GM18517 (cell line): ENCODE measurements around the gene HDC.

Source experiments
- ATAC-seq: cut with Tn5 transposase; IDR thresholded peaks from one replicate; pipeline ENCODE4 v1.9.1; 2021; ENCODE audit warnings: mild to moderate bottlenecking, moderate library complexity; ENCODE audit not compliant: unreplicated experiment

HDC gene

GRCh38 chr15:50265620-50266019 is at the start of gene HDC:
HDC (minus strand) TSS chr15:50265726; CDS start chr15:50265623, 103 bp downstream.
- no peak for ATAC-seq

DNA sequence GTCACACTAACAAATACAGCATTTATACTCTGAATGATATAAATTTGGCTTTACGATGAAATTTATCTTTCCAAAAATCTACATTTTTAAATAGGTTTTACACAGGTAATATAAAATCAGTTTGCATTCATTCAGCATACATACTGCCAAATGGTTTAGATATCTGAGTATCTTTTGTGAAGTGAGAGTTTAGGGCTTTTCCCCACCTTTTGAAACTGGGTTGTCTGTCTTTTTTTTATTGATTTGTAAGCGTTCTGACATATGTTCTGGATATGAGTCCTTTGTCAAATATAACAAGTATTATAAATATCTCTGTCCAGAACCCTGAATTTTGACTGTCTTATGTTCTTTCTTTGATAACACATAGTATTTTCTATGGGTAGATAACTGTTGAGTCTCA is 47.1 kb upstream of the HDC start:
- no peak for ATAC-seq

- ATAC-seq = no peak
Observed at GRCh38 chr15:50307799-50308198, 42.3 kb upstream of the HDC start.

DNA sequence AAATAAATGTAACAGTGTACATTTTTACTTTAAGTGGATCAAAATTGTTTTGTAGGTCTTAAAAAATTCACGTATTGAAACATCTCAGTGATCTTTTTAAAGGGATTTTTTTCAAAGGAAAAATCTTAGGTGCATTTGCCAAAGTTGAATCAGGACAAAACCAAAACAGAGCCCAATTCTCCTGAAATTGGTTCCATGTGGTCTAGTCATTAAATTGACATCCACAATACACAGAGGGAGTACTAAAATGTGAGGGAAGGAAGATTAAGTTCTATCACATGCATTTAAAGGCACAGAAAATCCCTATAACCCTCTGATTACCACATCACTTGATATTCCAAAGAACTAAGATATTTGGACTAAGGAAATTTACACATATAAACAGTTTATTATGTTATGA is 39.3 kb upstream of the HDC start:
- ATAC-seq = no peak

- peak; percentile 64 for ATAC-seq
Observed at GRCh38 chr15:50302581-50302980, 37.1 kb upstream of the HDC start.

DNA sequence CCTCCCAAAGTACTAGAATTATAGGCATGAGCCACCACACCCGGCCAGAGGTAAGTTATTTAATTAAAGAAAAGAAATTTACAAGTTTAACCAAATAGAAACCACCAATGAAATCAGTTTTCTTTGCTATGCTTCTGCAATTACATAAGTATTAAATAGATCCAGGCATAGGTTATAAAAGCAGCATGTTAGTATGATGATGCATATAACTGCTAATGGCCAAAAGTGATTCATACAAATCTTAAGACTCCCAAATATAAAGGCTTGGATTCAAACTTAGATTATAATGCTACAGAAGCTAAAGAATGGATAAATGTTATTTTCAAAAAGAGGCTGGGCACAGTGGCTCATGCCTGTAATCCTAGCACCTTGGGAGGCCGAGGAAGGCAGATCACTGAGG is 32.8 kb upstream of the HDC start:
- ATAC-seq = no peak

GRCh38 chr15:50295966-50296365 is 30.4 kb upstream of the HDC start:
- ATAC-seq = no peak

DNA sequence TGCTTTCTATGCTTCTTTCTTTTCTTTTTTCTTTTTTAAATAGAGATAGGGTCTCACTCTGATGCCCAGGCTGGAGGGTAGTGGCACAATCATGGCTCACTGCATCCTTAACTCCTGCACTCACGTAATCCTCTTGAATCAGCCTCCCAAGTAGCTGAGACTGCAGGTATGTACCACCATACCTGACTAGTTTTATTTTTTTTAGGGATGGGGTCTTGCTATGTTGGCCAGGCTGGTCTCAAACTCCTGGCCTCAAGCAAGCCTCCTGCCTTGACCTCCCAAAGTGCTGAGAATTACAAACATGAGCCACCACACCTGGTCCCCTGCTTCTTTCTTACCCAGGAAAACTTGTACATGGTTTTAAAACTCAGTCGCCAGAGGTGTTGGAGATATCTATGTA is 24.2 kb upstream of the HDC start:
- no peak for ATAC-seq

DNA sequence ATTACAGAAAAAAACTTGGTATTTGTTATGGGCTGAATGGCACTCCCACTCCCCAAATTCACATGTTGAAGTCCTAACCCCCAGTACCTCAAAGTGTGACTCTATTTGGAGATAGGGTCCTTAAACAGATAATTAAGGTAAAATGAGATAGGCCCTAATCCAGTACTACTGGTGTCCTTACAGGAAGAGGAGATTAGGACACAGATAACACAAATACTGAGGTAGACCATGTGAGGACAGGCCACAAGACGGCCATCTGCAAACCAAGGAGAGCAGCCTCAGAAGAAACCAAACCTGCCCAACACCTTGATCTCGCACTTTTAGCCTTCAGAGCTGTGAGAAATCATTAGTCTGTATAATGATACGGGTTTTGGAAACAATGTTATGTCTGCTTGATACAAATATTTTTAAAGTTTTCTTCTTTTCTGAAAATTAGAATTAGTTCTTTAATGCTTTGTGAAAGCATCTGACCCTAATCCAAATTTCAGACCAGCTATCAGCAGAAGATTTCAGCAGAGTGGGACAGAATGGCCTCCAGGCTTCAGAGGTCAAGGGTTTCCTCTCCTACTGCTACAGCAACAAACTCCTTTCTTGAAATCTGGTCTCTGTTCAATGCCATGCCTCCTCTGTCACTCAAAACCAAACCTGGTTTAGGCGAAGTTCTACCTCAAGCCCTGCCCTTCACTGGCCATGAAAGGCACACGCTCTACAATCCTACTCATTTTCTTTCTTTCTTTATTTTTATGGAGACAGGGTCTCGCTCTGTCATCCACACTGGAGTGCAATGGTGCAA is 22.0 kb upstream of the HDC start:
- ATAC-seq = no peak

GRCh38 chr15:50281427-50281826 is 15.9 kb upstream of the HDC start:
- no peak for ATAC-seq

DNA sequence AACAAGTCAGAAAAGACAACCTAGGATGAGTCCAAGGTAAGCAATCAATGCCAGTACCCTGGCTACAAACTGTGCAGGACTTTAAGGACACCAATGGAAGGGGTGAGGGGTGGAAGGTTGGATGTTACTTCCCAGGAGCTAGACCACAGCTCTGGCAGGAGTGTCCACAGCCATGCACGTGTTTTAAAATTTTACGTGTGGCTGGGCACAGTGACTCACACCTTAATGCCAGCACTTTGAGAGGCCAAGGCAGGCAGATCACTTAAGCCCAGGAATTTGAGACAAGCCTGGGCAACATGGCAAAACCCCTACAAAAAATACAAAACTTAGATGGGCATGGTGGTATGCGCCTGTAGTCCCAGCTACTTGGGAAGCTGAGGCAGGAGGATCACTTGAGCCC is 14.7 kb upstream of the HDC start:
- ATAC-seq = no peak

- no peak for ATAC-seq
Observed at GRCh38 chr15:50278496-50278895, 13.0 kb upstream of the HDC start.

GRCh38 chr15:50277370-50277769 is 11.8 kb upstream of the HDC start:
- no peak for ATAC-seq

DNA sequence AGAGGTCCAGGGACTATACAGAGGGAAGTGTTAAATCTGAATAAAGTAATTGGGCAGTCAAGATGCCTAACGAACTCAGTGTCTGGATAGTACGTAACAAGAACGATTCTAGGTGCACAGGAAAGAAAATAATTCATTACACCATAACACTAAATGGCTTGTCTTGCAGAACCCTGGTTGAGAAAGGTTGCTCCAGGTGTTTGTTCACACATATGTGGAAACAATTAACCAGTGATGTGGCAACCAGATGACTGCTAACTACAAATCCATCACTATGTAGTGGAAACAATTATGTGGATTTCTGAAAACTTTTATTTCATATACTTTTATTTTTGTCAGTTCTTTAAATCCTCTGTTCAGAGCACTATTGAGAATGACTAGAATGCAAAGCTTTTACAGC is 10.4 kb upstream of the HDC start:
- no peak for ATAC-seq

- no peak for ATAC-seq
Observed at GRCh38 chr15:50275091-50275490, 9.6 kb upstream of the HDC start.

GRCh38 chr15:50267577-50267976 is 2.1 kb upstream of the HDC start:
- no peak for ATAC-seq

DNA sequence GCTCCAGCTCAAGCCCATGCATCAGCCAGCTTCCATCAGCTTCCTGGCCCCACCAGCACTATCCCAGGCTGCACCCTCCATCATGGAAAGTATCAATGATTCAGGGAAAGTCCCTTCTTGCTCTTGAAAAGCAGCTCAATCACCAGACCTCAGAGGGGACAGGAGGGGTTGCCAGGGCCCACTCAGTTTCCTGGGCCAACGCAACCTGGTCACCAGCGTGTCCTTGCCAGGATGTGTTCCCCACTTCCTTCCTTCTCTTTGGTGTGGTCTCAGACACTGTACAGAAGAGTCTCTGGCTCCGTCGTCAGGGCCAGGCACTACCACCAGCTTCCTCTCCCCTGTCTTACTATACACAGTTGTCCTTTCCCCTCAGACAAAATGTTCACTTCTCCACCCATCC is 3.0 kb downstream of the HDC start:
- ATAC-seq = no peak

- no peak for ATAC-seq
Observed at GRCh38 chr15:50261981-50262380, 3.5 kb downstream of the HDC start.

DNA sequence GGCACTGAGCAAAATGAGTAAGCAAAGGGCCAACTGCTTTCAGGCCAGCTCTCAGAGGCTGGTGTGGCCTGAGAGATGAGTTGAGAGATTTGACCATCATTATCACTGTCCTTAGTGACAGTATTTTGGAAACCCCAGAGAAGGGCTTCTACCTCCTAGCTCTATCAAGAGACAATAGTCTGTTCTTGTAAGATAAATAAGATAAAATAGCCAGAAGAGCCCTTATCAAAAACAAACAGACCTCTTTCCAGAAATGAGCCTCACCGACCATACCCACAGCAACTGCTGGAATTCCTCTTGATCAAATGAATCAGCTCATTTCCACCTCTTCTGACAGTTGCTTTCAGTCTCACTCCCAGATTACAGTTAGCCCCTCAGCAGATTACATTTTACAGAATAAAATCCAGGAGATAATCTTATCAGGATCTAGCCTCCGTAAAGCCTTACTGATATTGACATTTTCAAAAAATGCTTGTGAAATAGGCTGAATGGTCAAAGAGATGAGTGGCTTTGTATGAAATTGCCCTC is 4.5 kb downstream of the HDC start:
- ATAC-seq = peak; percentile 48

- ATAC-seq = no peak
Observed at GRCh38 chr15:50259276-50259675, 6.2 kb downstream of the HDC start.

DNA sequence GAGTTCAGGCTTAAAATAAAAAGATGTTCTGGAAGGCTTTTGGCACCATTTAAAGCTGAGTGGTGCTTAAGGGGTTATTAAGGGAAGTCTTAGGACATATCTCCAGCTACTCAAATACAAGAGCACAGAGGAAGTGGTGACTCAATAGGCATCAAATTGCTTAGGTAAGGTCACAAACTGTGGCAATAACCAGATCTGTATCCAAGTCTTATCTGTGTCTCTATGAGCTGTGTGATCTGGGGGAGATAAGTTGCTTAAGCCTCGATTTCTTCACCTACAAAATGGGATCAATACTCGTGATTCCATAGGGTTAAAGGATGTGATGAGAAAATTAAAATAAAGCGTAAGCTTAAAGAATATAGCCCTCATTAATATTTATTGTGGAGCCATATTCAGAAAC is 7.6 kb downstream of the HDC start:
- no peak for ATAC-seq

DNA sequence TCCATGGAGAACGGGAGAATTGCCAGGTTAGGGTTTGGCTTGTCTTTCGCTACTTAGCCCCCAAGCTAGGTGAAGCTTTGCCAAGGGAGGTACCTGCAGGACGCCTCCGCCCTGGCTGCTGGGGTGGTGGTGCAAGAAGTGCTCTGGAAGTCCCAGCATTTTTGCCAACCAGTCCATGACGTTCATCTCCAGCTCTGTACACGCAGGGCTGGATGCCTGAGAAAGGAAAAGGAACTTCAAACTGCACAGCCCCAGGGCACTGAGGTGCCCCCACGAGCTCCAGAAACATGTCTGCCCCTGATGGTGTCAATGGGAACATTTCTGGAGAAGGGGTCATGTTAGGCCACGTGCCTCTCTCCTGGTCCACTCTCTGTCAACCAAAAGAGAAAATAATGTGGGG is 8.2 kb downstream of the HDC start:
- no peak for ATAC-seq
